ENCODE data around the gene P3H4.

P3H4 gene

DNA sequence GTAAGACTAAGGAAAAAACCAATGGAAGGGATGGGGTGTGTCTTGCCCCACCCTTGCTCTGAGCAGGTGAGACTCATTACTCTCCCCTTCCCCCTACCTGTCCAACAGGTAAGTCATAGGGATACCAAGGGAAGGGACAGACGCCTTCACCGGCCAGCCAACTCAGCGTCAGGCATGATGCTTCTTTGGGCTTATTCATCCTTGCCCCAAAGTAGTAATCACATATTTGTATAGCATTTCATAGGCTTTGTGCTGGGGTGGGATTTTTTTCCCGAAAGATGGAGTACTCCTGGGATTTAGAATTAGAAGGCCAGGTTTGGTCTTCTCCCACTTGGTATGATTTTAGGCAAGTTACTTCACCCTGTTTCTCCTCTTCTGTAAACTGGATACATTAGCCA, 24.7 kb downstream of the P3H4 start:
- H3K27ac ChIP-seq (ENCODE audit: poor library complexity, severe bottlenecking) = peak overlapping the region; percentile 94
- ATAC-seq (ENCODE audit: low read depth) = no peak
- no peaks in the 10 kb centered on the region for H3K27me3 ChIP-seq (ENCODE audit: insufficient read depth, poor library complexity, severe bottlenecking)
- no peak overlapping the region for H3K4me3 ChIP-seq (ENCODE audit: severe bottlenecking)
- H3K4me1 ChIP-seq (ENCODE audit: insufficient read depth, poor library complexity, severe bottlenecking) = peaks cover 15% of the 10 kb centered on the region
- DNase-seq (ENCODE audit: low spot score) = no peak
- peaks cover 22% of the 10 kb centered on the region for H3K36me3 ChIP-seq (ENCODE audit: low read depth)
- H3K9me3 ChIP-seq (ENCODE audit: severe bottlenecking) = no peaks in the 10 kb centered on the region
- TF ChIP-seq, protein P1, sequence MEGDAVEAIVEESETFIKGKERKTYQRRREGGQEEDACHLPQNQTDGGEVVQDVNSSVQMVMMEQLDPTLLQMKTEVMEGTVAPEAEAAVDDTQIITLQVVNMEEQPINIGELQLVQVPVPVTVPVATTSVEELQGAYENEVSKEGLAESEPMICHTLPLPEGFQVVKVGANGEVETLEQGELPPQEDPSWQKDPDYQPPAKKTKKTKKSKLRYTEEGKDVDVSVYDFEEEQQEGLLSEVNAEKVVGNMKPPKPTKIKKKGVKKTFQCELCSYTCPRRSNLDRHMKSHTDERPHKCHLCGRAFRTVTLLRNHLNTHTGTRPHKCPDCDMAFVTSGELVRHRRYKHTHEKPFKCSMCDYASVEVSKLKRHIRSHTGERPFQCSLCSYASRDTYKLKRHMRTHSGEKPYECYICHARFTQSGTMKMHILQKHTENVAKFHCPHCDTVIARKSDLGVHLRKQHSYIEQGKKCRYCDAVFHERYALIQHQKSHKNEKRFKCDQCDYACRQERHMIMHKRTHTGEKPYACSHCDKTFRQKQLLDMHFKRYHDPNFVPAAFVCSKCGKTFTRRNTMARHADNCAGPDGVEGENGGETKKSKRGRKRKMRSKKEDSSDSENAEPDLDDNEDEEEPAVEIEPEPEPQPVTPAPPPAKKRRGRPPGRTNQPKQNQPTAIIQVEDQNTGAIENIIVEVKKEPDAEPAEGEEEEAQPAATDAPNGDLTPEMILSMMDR (IDR thresholded peaks at IDR 0.05; ENCODE audit: poor library complexity, severe bottlenecking) = no peak

DNA sequence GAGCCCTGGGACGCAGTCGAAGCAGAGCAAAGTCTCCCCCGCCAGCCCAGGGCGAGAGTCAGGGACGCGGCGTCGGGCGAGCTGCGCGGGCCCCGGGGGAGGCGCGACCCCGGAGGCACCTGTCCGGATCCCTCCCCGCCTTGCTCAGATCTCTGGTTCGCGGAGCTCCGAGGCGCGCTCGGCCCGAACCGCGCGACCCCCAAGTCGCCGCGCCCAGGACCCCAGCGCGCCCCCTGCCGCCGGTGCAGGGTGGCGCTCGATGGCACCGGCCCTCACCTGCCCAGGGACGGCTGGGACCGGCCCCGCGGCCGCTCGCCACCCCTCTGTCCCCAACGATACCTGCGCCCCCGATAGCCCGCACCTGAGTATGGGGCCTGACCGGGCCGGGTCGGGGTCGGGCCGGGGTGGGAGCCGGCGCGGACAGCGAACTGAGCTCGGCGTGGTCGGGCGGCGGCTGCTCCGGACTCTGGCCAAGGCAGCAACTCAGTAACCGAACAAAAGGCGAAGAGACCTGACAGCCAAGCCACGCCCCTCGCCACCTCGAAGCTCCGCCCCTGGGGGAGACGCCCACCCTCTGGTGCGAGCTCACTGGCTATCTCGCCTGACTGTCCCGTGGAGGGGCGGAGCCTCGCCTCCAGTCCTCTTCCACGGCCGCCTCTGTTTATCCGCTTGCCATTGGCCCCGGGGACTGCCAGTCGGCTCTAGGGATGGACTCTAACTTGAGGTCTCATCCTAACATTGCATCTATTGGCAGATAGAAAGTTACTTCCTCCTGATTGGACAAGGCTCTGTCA, 25.3 kb downstream of the P3H4 start, which contains the start of gene JUP:
JUP (minus strand) TSS at position 485 of the 794 bp plus-strand sequence. CDS start 14,857 bp downstream, outside the sequence.
- H3K4me3 ChIP-seq (ENCODE audit: severe bottlenecking) = peak within 1 kb of the TSS; percentile 85
- H3K9me3 ChIP-seq (ENCODE audit: severe bottlenecking) = no peaks in the 10 kb centered on the region
- DNase-seq (ENCODE audit: low spot score) (peak; percentile 100), ATAC-seq (ENCODE audit: low read depth) (peak; percentile 86)
- no peaks in the 10 kb centered on the region for H3K27me3 ChIP-seq (ENCODE audit: insufficient read depth, poor library complexity, severe bottlenecking)
- peak within 1 kb of the TSS; percentile 94 for H3K27ac ChIP-seq (ENCODE audit: poor library complexity, severe bottlenecking)
- TF ChIP-seq, protein P1 (IDR thresholded peaks at IDR 0.05; ENCODE audit: poor library complexity, severe bottlenecking) = peak; percentile 83
- H3K4me1 ChIP-seq (ENCODE audit: insufficient read depth, poor library complexity, severe bottlenecking) = peaks cover 15% of the 10 kb centered on the region
- H3K36me3 ChIP-seq (ENCODE audit: low read depth) = peaks cover 28% of the 10 kb centered on the region

DNA sequence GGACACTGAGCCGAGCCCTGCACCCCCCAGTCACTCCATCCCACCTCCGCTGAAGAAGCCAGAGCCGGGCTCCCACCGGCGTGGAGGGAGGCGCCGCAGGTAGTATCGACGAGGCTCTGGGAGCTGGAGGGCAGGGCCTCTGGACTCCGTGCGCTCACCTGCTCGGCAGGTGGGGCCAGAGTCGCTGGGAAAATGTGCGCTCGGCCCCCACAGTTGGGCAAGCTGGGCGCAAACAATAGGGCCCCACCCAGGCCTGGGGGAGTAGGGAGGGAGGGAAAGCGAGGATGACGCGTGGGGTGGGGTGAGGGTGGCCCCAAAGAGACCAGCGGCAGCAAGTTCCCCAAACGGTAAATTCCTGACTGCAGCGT, 25.9 kb downstream of the P3H4 start:
- DNase-seq (ENCODE audit: low spot score) (peak; percentile 93), ATAC-seq (ENCODE audit: low read depth) (peak; percentile 36)
- H3K27me3 ChIP-seq (ENCODE audit: insufficient read depth, poor library complexity, severe bottlenecking) = no peaks in the 10 kb centered on the region
- TF ChIP-seq, protein P1 (IDR thresholded peaks at IDR 0.05; ENCODE audit: poor library complexity, severe bottlenecking) = no peak
- H3K4me1 ChIP-seq (ENCODE audit: insufficient read depth, poor library complexity, severe bottlenecking) = peaks cover 15% of the 10 kb centered on the region
- H3K4me3 ChIP-seq (ENCODE audit: severe bottlenecking) = peak overlapping the region; percentile 85
- H3K9me3 ChIP-seq (ENCODE audit: severe bottlenecking) = no peaks in the 10 kb centered on the region
- H3K27ac ChIP-seq (ENCODE audit: poor library complexity, severe bottlenecking) = peak overlapping the region; percentile 94
- H3K36me3 ChIP-seq (ENCODE audit: low read depth) = peaks cover 29% of the 10 kb centered on the region

DNA sequence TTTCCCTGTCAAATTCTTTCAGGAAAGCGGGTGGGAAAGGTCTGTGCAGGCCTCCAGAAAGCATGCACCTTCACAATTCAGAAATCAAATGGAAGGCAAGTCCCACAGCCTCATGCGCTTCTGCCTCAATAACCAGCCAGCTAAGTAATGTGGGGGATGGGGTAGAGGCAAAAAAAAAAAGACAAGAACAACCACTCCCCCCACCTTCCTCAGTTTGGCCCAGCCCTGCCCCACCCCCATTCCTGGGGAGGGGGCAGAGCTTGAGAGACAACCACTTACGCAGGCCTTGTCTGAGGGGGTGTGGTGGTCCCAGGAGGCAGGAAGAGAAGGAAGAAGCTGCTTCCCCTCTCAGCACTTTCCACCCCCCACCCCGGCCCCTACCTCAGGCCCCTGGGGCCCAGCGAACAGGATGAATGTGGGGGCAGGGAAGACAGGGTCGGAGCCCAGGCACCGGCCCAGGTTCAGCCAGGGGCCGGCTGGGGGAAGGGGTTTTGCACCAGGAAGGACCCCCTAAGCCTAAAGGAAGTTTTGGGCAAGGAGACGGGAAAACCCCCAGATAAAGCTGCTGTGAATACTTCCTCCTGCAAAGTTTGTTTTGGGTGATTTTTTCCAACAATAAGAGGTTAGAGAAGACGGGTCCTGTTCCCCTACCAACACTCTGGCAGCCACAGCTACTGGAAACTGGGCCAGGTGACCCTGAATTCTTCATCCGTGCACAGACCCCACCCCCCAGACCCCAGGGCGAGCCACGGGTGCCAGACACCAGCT, 26.5 kb downstream of the P3H4 start:
- Histone ChIP-seq H3K36me3 (ENCODE audit: low read depth) (peaks cover 29% of the 10 kb centered on the region), H3K27ac (ENCODE audit: poor library complexity, severe bottlenecking) (peak overlapping the region; percentile 94), H3K27me3 (ENCODE audit: insufficient read depth, poor library complexity, severe bottlenecking) (no peaks in the 10 kb centered on the region), H3K9me3 (ENCODE audit: severe bottlenecking) (no peaks in the 10 kb centered on the region), H3K4me1 (ENCODE audit: insufficient read depth, poor library complexity, severe bottlenecking) (peaks cover 15% of the 10 kb centered on the region), H3K4me3 (ENCODE audit: severe bottlenecking) (peak overlapping the region; percentile 85)
- DNase-seq (ENCODE audit: low spot score) = no peak
- no peak for ATAC-seq (ENCODE audit: low read depth)
- TF ChIP-seq, protein P1 (IDR thresholded peaks at IDR 0.05; ENCODE audit: poor library complexity, severe bottlenecking) = no peak

All from RWPE2 (cell line).